HCT116 (cell line): ENCODE results near the gene COQ3. TPM values are rescaled to one million over a fixed set of nuclear protein-coding genes. Genes with fewer than 3 reads are reported as not detected.

Experiments
- ATAC-seq: fragments of 200-7000 bp; cut with Tn5 transposase; 2 replicates; pipeline ENCODE4 v1.9.1; 2020; ENCODE audit warnings: mild to moderate bottlenecking, moderate library complexity
- BruUV-seq: library from RNA; stranded (reverse); fragments of 400-500 nt; replicated peaks from 2 replicates; lab custom pipeline; 2021; lab: Mats Ljungman, UMichigan
- CTCF ChIA-PET: fragments of 300-600 bp; sonication (Branson Sonifier 250); formaldehyde crosslinking; loops from one replicate; lab custom pipeline; 2021; ENCODE audit warnings: antibody characterized with exemption; lab: Charles Lee
- POLR2A ChIA-PET: fragments of 300-600, 350-600 bp; sonication (Branson Sonifier 250); formaldehyde crosslinking; loops from one replicate; lab custom pipeline; 2021; ENCODE audit warnings: antibody characterized with exemption; lab: Charles Lee
- RAD21 ChIA-PET, 2 experiments: fragments of 300-600 bp; sonication (Branson Sonifier 250); formaldehyde crosslinking; loops; one replicate each; lab custom pipeline; 2023; ENCODE audit warnings: low total read pairs in 2 of 2; ENCODE audit not compliant: uncharacterized antibody in 2 of 2, unreplicated experiment in 2 of 2, low non-redundant PET in 1 of 2; lab: Charles Lee
- DNase-seq: peaks from one replicate; pipeline ENCODE4 v3.0.0-alpha.2; 2010; ENCODE audit warnings: low read depth, low spot score
- H2AFZ ChIP-seq: fragments of 200-600 bp; shearing (Covaris generic), sonication (generic); 2 replicates; pipeline ENCODE4 v1.6.1; 2017; ENCODE audit warnings: low read depth, mixed run types, mixed read lengths, antibody characterized with exemption, low read length; ENCODE audit not compliant: poor library complexity, severe bottlenecking
- H3K27ac ChIP-seq: 2 replicates; pipeline ENCODE4 v1.5.1; 2012; ENCODE audit warnings: low read depth, low read length
- H3K27me3 ChIP-seq: fragments of 200-600 bp; sonication (generic); 2 replicates; pipeline ENCODE4 v1.6.1; 2016; ENCODE audit warnings: mixed run types, low read length, mixed read lengths; ENCODE audit not compliant: insufficient read depth
- H3K36me3 ChIP-seq, 2 experiments: fragments of 200-500 bp in 1 of 2; fragments of 200-600 bp in 1 of 2; sonication (Bioruptor generic) in 1 of 2; sonication (generic) in 1 of 2; 2 replicates each; pipeline versions ENCODE4 v1.5.1 to v1.6.1; 2014 to 2016; ENCODE audit warnings: low read length in 2 of 2, inconsistent platforms in 1 of 2, mixed read lengths in 1 of 2, mixed run types in 1 of 2; ENCODE audit not compliant: insufficient read depth in 2 of 2, control insufficient read depth in 1 of 2
- H3K4me1 ChIP-seq, 2 experiments: fragments of 200-600 bp in 1 of 2; sonication (generic) in 1 of 2; 2 replicates each; pipeline versions ENCODE4 v1.5.1 to v1.6.1; 2012 to 2017; ENCODE audit warnings: low read length in 2 of 2, inconsistent platforms in 1 of 2, mild to moderate bottlenecking in 1 of 2, mixed read lengths in 1 of 2, mixed run types in 1 of 2, moderate library complexity in 1 of 2; ENCODE audit not compliant: insufficient read depth in 2 of 2, control insufficient read depth in 1 of 2
- H3K4me2 ChIP-seq: fragments of 200-600 bp; sonication (generic); 2 replicates; pipeline ENCODE4 v1.6.1; 2017; ENCODE audit warnings: mixed run types, low read length, mixed read lengths
- H3K4me3 ChIP-seq, 2 experiments: fragments of 200-600 bp in 1 of 2; sonication (generic) in 1 of 2; replicated peaks in 1 of 2; 2 replicates each; pipeline ENCODE4 v1.5.1; 2011 to 2016; ENCODE audit warnings: low read length in 2 of 2, control low read depth in 1 of 2, low read depth in 1 of 2, mild to moderate bottlenecking in 1 of 2, mixed read lengths in 1 of 2, mixed run types in 1 of 2
- H3K79me2 ChIP-seq: fragments of 200-600 bp; sonication (generic); 2 replicates; pipeline ENCODE4 v1.6.1; 2017; ENCODE audit warnings: mild to moderate bottlenecking, mixed run types, low read length, moderate library complexity, mixed read lengths; ENCODE audit not compliant: insufficient read depth
- H3K9ac ChIP-seq: fragments of 200-600 bp; sonication (generic); 2 replicates; pipeline ENCODE4 v1.6.1; 2016; ENCODE audit warnings: low read length, mixed read lengths
- H3K9me2 ChIP-seq: fragments of 200-600 bp; sonication (generic), shearing (Covaris generic); 2 replicates; pipeline ENCODE4 v1.6.1; 2017; ENCODE audit warnings: mixed run types, mild to moderate bottlenecking, moderate library complexity; ENCODE audit not compliant: insufficient read depth
- H3K9me3 ChIP-seq, 2 experiments: fragments of 200-500 bp in 1 of 2; fragments of 200-600 bp in 1 of 2; sonication (Bioruptor generic) in 1 of 2; sonication (generic) in 1 of 2; 2 replicates each; pipeline ENCODE4 v1.6.1; 2014 to 2017; ENCODE audit warnings: low read length in 2 of 2, mixed read lengths in 2 of 2, inconsistent platforms in 1 of 2, low read depth in 1 of 2, mild to moderate bottlenecking in 1 of 2, mixed run types in 1 of 2, moderate library complexity in 1 of 2; ENCODE audit not compliant: control insufficient read depth in 1 of 2, insufficient read depth in 1 of 2
- H4K20me1 ChIP-seq: fragments of 200-600 bp; sonication (generic), shearing (Covaris generic); 2 replicates; pipeline ENCODE4 v1.6.1; 2017; ENCODE audit warnings: mixed run types, mild to moderate bottlenecking, moderate library complexity; ENCODE audit not compliant: insufficient read depth
- EGR1 ChIP-seq: IDR thresholded peaks from 2 replicates; pipeline ENCODE4 v1.6.1; 2012; ENCODE audit warnings: low read depth
- EZH2 ChIP-seq: fragments of 200-600 bp; sonication (generic); IDR thresholded peaks from 2 replicates; pipeline ENCODE4 v1.6.1; 2017; ENCODE audit warnings: antibody characterized with exemption, mixed run types
- EZH2phosphoT487 ChIP-seq: fragments of 200-600 bp; IDR thresholded peaks from 2 replicates; pipeline ENCODE4 v1.6.1; 2018; ENCODE audit warnings: antibody characterized with exemption, borderline replicate concordance
- FOSL1 ChIP-seq: IDR thresholded peaks from 2 replicates; pipeline ENCODE4 v1.6.1; 2012; ENCODE audit warnings: low read depth
- JUND ChIP-seq: IDR thresholded peaks from 2 replicates; pipeline ENCODE4 v1.6.1; 2012
- POLR2AphosphoS5 ChIP-seq: IDR thresholded peaks from 2 replicates; pipeline ENCODE4 v1.6.1; 2011; ENCODE audit warnings: mild to moderate bottlenecking, low read depth, low read length, moderate library complexity
- RAD21 ChIP-seq: IDR thresholded peaks from 2 replicates; pipeline ENCODE4 v1.6.1; 2012; ENCODE audit warnings: low read depth, mild to moderate bottlenecking
- REST ChIP-seq: IDR thresholded peaks from 2 replicates; pipeline ENCODE4 v1.6.1; 2012; ENCODE audit warnings: low read depth
- SP1 ChIP-seq: IDR thresholded peaks from 2 replicates; pipeline ENCODE4 v1.6.1; 2012; ENCODE audit warnings: low read depth
- SRF ChIP-seq: IDR thresholded peaks from 2 replicates; pipeline ENCODE4 v1.6.1; 2012; ENCODE audit warnings: low read depth
- TCF7L2 ChIP-seq: IDR thresholded peaks from 2 replicates; pipeline ENCODE4 v1.7.0; 2011; ENCODE audit warnings: borderline replicate concordance, inconsistent platforms; ENCODE audit not compliant: insufficient read depth, insufficient read length; ENCODE audit errors: extremely low read depth
- YY1 ChIP-seq: IDR thresholded peaks from 2 replicates; pipeline ENCODE4 v1.6.1; 2011; ENCODE audit warnings: low read length, low read depth, moderate library complexity, mild to moderate bottlenecking; ENCODE audit not compliant: insufficient replicate concordance; ENCODE audit errors: extremely low read depth
- ZBTB33 ChIP-seq: IDR thresholded peaks from 2 replicates; pipeline ENCODE4 v1.6.1; 2011; ENCODE audit warnings: mild to moderate bottlenecking, low read length, moderate library complexity; ENCODE audit not compliant: insufficient replicate concordance; ENCODE audit errors: extremely low read depth
- ZFX ChIP-seq: fragments of 450-650 bp; IDR thresholded peaks from 2 replicates; pipeline ENCODE4 v1.6.1; 2017
- ZNF274 ChIP-seq: fragments of 200-500 bp; sonication (Bioruptor generic); IDR thresholded peaks from 2 replicates; pipeline ENCODE4 v1.6.1; 2014; ENCODE audit warnings: mild to moderate bottlenecking, low read depth, low read length, inconsistent platforms
- intact Hi-C: fragments of 100-400 bp; cut with micrococcal nuclease; formaldehyde crosslinking; loops from 2 replicates; pipeline ENCODE4 v1.10.0; 2022
- total RNA-seq: library from RNA; stranded (reverse); gene quantifications from one replicate; pipeline ENCODE4 v1.2.1, GENCODE V29; 2021; ENCODE audit not compliant: unreplicated experiment
- TF ChIP-seq, protein P1 (sequence below): IDR thresholded peaks from 2 replicates; pipeline ENCODE4 v1.6.1; 2012
- TF ChIP-seq, protein P2 (sequence below): IDR thresholded peaks from 2 replicates; pipeline ENCODE4 v1.6.1; 2012

Gene COQ3
- total RNA-seq, 1 experiment from 2014 or later = 19.0 TPM

DNA sequence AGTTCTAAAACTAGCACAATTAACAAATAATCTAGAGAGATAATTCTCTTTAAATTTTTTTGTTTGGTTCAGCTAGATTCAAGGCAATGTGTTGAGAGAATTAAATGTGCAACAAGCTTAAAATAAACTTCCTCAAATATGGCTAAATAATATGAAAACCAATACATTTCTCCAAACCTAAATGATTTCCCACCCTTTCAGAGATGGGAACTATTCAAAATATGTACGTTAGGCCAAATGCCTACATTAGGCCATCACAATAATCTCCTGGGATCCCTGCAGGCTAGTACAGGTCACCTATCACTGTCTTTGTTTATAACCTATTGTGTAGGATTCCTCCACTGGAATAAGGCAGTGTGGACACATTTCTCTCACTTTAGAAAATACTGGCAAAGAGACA, 46.2 kb downstream of the COQ3 start (continued):
- no peak for TF ChIP-seq FOSL1
- no peak for TF ChIP-seq ZFX
- no peak for TF ChIP-seq EZH2phosphoT487
- no peak for TF ChIP-seq ZBTB33
- TF ChIP-seq POLR2AphosphoS5 = no peak
- TF ChIP-seq SP1 = no peak

DNA sequence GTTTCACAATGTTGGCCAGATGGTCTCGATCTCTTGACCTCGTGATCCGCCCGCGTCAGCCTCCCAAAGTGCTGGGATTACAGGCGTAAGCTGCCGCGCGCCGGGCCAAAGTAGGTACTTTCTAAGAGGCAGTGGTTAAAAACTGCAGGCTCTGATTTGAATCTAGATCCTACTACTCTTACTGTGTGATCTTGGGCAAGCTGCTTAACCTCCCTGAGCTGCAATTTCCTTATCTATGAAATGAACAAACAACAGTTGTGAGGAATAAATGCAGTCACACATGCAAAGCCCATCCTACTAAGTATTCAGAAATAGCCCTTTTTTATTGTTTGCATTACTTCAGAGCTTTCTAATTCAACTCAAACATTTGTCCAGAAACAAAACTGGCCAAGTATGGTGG, 47.4 kb downstream of the COQ3 start:
- Histone ChIP-seq H3K9ac (no peak overlapping the region), H4K20me1 (no peaks in the 10 kb centered on the region), H3K27ac (no peak overlapping the region), H3K9me3 (no peaks in the 10 kb centered on the region), H3K36me3 (no peaks in the 10 kb centered on the region), H2AFZ (no peak overlapping the region), H3K4me1 (peaks cover 8 to 24% of the 10 kb centered on the region in 2 experiments; a peak in 3 of 4 replicates), H3K4me2 (no peak overlapping the region), H3K79me2 (no peaks in the 10 kb centered on the region), H3K9me2 (no peaks in the 10 kb centered on the region), H3K4me3 (no peak overlapping the region), H3K27me3 (no peaks in the 10 kb centered on the region)
- intact Hi-C loops = no loop called here
- no peak for ATAC-seq
- BruUV-seq = no TSS peak
- DNase-seq = no peak
- no peak for TF ChIP-seq FOSL1
- TF ChIP-seq EZH2phosphoT487 = no peak
- no peak for TF ChIP-seq SRF
- TF ChIP-seq JUND = no peak
- no peak for TF ChIP-seq ZNF274
- TF ChIP-seq ZBTB33 = no peak
- no peak for TF ChIP-seq EZH2
- no peak for TF ChIP-seq RAD21
- TF ChIP-seq, protein P1, sequence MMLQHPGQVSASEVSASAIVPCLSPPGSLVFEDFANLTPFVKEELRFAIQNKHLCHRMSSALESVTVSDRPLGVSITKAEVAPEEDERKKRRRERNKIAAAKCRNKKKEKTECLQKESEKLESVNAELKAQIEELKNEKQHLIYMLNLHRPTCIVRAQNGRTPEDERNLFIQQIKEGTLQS = no peak
- TF ChIP-seq SP1 = no peak
- TF ChIP-seq, protein P2, sequence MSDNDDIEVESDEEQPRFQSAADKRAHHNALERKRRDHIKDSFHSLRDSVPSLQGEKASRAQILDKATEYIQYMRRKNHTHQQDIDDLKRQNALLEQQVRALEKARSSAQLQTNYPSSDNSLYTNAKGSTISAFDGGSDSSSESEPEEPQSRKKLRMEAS = no peak
- no peak for TF ChIP-seq REST
- TF ChIP-seq YY1 = no peak
- no peak for TF ChIP-seq EGR1
- no peak for TF ChIP-seq TCF7L2
- ChIA-PET CTCF (interaction anchor here (1.2 to 1.7 kb wide), 2 partner anchors 9 to 12 kb away, joined by 4 read pairs; no protein-coding TSS in a partner anchor), POLR2A (no interaction called here), RAD21 (no interaction called here)
